Astrocyte (in vitro differentiated cells and primary cell): ENCODE measurements around the gene CNTN5.

ENCODE experiments used
- CTCF ChIP-seq: IDR thresholded peaks from 2 replicates; pipeline ENCODE4 v1.5.1; 2011; ENCODE audit warnings: low read depth, mild to moderate bottlenecking, inconsistent platforms, low read length, moderate library complexity; ENCODE audit not compliant: insufficient read depth
- EZH2 ChIP-seq: IDR thresholded peaks from 2 replicates; pipeline ENCODE4 v1.6.1; 2012; ENCODE audit warnings: mild to moderate bottlenecking, low read length, inconsistent platforms; ENCODE audit not compliant: insufficient read depth

DNA sequence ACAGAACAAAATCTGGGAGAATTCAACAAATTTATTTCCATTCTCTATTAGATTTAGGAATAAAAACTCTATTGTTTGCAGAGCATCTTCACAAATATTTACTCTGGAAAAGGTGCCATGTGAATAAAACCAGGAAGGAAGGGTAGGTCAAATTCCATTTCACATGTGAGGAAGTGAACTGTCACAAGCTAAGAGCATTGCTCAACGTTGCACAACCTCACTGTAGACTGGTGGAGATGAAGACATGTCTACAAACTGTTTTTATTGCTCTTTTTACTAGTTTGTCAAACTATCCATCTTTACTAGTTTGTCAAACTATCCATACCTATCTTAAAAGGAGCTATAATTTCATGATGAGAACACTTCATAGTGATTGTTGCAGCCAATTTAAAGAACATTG is 236.4 kb downstream of the CNTN5 start:
- TF ChIP-seq CTCF = no peak
- TF ChIP-seq EZH2 = no peak
